Mononuclear cell (primary cell): ENCODE measurements around the gene PLCH2. TPM values are rescaled to one million over a fixed set of nuclear protein-coding genes. Genes with fewer than 3 reads are reported as not detected.

ENCODE experiments used
- H3K27me3 ChIP-seq: 2 replicates; pipeline ENCODE4 v1.6.0; 2011; ENCODE audit warnings: low read length, control low read depth; ENCODE audit not compliant: insufficient read depth
- H3K4me1 ChIP-seq: 2 replicates; pipeline ENCODE4 v1.5.1; 2011; ENCODE audit warnings: mild to moderate bottlenecking, low read length, control low read depth; ENCODE audit not compliant: insufficient read depth
- H3K4me3 ChIP-seq: 2 replicates; pipeline ENCODE4 v1.5.1; 2011; ENCODE audit warnings: mild to moderate bottlenecking, low read length, moderate library complexity
- H3K9me3 ChIP-seq: 2 replicates; pipeline ENCODE4 v1.5.1; 2011; ENCODE audit warnings: low read depth, mild to moderate bottlenecking, control low read depth, low read length
- total RNA-seq: library from RNA; depleted of rRNA; stranded (reverse); fragments of >200 nt; gene quantifications from one replicate; pipeline ENCODE4 v1.2.3, GENCODE V29; 2012

PLCH2 gene
- total RNA-seq, 1 donor, result 4.7 TPM

DNA sequence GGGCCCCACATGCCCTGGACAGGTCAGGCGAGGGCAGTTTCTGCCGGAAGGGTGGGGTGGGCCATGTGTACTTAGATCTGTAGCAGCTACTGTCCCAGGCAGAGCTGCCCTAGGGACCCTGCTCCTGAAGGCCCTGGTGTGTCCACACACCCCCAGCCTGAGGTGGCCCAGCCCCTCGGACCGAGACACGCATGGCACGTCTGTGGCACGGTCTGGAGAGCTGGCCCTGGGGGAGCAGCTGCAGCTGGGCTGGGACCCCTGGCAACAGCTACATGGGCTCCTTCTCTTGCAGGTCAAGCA lies 25.7 kb downstream of the PLCH2 start:
- Histone ChIP-seq H3K27me3 (no peaks in the 10 kb centered on the region), H3K9me3 (no peaks in the 10 kb centered on the region), H3K4me1 (peaks cover 20% of the 10 kb centered on the region), H3K4me3 (no peak overlapping the region)

DNA sequence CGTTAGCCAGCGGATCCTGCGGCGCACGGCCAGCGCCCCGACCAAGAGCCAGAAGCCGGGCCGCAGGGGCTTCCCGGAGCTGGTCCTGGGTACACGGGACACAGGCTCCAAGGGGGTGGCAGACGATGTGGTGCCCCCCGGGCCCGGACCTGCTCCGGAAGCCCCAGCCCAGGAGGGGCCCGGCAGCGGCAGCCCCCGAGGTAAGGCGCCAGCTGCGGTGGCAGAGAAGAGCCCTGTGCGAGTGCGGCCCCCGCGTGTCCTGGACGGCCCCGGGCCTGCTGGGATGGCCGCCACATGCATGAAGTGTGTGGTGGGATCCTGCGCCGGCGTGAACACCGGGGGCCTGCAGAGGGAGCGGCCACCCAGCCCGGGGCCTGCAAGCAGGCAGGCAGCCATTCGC lies 26.1 kb downstream of the PLCH2 start:
- peaks cover 17% of the 10 kb centered on the region for H3K4me1 ChIP-seq

DNA sequence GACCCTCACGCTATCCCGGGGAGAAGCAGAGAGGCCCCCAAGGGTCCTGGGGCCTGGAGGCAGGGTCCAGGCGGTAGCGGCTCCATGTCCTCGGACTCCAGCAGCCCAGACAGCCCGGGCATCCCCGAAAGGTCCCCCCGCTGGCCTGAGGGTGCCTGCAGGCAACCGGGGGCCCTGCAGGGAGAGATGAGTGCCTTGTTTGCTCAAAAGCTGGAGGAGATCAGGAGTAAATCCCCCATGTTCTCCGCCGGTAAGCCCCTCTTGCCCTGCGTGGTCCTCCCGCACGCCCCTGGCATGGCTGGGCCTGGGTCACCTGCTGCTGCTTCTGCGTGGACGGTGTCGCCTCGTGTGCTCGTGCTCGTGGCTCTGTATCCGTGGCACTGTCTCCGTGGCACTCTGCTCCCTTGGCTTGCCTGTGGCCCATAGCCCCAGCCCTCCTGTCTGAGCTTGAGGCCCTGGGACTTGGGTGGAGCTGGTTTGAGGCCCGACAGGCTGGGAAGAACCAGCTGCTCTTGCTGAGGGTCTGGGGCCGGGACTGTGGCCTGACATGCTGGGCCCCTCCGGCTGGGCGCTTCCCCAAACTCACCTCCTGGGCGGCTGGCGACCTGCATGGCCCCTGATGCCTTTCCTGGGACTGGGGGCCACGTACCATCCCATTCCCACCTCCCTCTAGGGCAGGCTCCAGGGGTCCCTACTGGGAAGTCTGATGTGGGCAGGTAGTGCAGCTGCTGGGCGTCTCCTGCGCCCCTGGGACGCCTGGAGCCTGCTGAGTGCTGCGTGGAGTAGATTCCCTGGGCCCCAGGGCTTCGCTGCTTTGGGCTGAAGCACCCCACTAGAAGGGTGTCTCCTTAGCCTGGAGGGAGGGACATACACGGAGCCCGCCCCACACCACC lies 26.8 kb downstream of the PLCH2 start:
- H3K9me3 ChIP-seq, result no peaks in the 10 kb centered on the region
- H3K4me1 ChIP-seq, result peaks cover 17% of the 10 kb centered on the region
- no peaks in the 10 kb centered on the region for H3K27me3 ChIP-seq
- no peak overlapping the region for H3K4me3 ChIP-seq

More for the DNA sequence above, 26.1 kb downstream of the PLCH2 start:
- Histone ChIP-seq H3K9me3 (no peaks in the 10 kb centered on the region), H3K27me3 (no peaks in the 10 kb centered on the region), H3K4me3 (no peak overlapping the region)

DNA sequence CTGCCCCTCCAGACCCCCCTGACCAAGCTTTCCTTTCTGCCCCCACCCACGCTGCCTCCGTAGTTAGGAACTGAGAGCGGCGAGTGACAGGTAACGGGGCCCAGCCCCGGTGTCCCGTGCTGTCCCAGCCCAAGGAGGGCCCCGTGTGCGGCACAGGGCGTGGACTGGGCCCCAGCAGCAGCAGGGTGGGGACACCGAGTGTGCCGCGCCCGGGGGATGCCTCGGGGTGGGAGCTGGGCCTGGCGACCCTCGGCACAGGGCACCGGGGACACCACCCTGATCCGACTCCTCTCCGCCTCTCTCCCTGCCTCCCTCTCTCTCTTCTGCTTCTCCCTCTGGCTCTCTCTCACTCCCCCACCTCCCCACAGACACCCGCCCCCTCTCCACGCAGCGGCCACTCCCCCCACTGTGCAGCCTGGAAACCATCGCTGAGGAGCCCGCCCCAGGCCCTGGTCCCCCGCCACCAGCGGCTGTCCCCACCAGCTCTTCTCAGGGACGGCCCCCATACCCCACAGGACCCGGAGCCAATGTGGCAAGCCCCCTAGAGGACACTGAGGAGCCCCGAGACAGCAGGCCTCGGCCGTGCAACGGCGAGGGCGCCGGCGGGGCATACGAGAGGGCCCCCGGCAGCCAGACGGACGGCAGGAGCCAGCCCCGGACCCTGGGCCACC lies 27.6 kb downstream of the PLCH2 start:
- H3K9me3 ChIP-seq, result no peaks in the 10 kb centered on the region
- H3K27me3 ChIP-seq, result no peaks in the 10 kb centered on the region
- H3K4me1 ChIP-seq, result peaks cover 17% of the 10 kb centered on the region
- H3K4me3 ChIP-seq, result no peak overlapping the region

DNA sequence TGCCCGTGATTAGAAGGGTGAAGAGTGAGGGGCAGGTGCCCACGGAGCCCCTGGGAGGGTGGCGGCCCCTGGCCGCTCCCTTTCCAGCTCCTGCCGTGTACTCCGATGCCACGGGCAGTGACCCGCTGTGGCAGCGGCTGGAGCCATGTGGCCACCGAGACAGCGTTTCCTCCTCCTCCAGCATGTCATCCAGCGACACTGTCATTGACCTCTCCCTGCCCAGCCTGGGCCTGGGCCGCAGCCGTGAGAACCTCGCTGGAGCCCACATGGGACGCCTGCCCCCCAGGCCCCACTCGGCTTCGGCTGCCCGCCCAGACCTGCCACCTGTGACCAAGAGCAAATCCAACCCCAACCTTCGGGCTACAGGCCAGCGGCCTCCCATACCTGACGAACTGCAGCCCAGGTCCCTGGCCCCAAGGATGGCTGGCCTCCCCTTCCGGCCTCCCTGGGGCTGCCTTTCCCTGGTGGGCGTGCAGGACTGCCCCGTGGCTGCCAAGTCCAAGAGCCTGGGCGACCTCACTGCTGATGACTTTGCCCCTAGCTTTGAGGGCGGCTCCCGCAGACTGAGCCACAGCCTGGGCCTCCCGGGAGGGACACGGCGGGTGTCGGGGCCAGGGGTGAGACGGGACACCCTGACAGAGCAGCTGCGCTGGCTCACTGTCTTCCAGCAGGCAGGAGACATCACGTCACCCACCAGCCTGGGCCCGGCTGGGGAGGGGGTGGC lies 28.3 kb downstream of the PLCH2 start:
- Histone ChIP-seq H3K9me3 (no peaks in the 10 kb centered on the region), H3K4me1 (peaks cover 12% of the 10 kb centered on the region), H3K4me3 (no peak overlapping the region), H3K27me3 (no peaks in the 10 kb centered on the region)

DNA sequence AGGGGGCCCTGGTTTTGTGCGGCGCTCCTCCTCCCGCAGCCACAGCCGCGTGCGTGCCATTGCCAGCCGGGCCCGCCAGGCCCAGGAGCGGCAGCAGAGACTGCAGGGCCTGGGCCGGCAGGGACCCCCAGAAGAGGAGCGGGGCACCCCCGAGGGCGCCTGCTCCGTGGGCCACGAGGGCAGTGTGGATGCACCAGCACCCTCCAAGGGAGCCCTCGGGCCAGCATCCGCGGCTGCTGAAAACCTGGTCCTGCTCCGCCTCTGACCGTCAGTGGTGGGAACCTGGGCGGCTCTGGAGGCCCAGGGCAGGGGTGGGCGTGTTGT lies 28.8 kb downstream of the PLCH2 start:
- Histone ChIP-seq H3K9me3 (no peaks in the 10 kb centered on the region), H3K4me1 (peaks cover 7% of the 10 kb centered on the region)

DNA sequence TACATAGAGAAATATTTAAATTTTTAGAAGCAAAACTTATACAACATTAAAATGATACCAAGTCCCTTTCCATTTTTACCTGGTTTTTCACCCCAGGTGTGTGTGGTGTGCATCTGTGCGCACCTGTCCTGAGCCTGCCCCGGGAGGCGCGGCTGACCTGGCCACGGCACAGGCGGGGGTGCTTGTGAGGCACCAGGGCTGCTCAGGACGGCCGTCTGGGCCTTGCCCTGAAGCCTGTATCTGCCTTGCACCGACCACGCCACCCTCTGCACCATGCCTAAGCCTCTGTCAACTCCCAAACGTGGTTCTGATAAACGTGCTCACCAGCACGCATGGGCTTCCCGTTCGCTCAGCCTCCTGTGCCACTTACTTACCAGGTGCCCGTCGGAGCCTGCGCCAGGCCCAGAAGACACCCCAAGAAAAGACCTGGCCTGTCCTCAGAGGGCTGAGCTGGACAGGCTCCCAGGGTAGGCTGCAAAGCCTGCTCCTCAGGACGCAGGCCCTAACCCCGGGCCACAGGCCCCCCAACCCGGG lies 29.4 kb downstream of the PLCH2 start:
- Histone ChIP-seq H3K4me1 (peaks cover under 1% of the 10 kb centered on the region), H3K27me3 (no peaks in the 10 kb centered on the region), H3K4me3 (no peak overlapping the region), H3K9me3 (no peaks in the 10 kb centered on the region)

More for the DNA sequence above, 28.8 kb downstream of the PLCH2 start:
- no peaks in the 10 kb centered on the region for H3K27me3 ChIP-seq
- H3K4me3 ChIP-seq, result no peak overlapping the region

DNA sequence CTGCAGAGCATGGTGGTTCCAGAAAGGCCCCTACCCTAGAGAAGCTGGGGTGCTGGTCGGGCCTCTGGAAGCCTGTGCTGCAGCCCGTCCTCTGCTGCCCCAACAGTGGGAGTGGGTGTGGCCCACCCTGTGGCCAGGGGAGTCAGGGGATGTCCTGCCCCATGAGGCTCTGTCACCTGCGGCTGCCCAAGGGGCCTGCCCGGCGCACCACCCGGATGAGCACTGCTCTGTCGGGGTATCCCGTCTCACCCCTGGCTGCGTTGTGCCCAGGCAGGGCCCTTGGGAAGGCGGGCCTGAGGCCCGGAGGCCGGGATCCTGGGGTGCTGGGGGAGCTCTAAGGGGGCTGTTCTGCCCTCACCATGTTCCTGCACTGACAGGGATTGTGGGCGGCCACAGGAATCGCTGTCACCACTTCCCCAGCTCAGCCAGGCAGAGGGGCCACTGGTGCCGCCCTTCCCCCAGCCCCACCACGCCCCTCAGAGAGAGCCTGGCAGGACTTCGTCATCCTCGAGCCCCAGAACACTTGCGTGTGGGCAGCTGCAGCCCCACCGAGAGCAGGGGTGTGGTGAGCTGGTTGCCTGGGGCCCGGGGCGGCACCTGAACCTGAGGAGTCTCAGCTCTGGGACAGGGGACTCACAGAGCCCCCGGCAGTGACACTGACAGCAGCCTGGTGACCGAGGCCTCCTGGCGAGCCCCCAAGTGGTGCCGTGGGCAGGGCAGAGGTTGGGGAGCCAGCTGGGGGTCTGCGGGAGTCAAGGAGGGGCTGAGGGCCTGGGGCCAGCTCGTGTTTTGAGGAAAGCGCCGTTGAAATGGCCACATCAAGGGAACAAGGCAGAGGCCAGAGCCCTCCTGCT lies 30.1 kb downstream of the PLCH2 start:
- Histone ChIP-seq H3K9me3 (no peaks in the 10 kb centered on the region), H3K4me3 (no peak overlapping the region)

DNA sequence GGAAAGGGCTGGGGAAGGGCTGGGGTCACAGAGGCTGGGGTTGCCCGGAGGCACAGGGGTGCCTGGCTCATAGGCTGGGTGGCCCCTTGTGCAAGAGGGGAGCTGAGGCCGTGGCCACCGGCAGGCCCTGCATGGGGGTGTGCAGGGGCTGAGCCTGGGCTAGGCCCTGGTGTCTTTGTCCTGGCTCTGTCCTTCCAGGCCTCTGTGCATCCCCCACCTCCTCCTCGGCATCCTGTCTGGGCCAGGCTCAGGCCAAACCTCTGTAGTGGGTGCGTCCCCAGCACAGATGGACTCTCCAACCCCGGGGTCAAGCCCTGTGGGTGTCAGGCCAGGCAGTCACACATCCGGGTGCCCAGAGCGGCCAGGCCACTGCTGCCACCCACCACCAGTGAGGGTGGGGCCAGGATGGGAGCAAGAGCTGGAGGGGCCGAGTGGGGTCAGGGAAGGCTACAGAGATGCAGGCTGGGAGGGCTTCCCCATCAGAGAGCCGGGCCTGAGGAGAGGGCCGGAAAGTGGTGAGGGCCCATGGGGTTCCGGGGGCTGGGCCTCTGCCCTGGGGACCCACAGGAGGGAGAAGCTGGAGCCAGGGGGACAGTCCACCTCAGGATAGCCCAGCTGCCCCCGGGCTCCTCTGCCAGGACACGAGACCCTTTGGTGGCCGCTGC lies 30.9 kb downstream of the PLCH2 start:
- Histone ChIP-seq H3K27me3 (no peaks in the 10 kb centered on the region), H3K4me1 (no peaks in the 10 kb centered on the region), H3K4me3 (no peak overlapping the region), H3K9me3 (no peaks in the 10 kb centered on the region)

More for the DNA sequence above, 30.1 kb downstream of the PLCH2 start:
- Histone ChIP-seq H3K4me1 (no peaks in the 10 kb centered on the region), H3K27me3 (no peaks in the 10 kb centered on the region)

DNA sequence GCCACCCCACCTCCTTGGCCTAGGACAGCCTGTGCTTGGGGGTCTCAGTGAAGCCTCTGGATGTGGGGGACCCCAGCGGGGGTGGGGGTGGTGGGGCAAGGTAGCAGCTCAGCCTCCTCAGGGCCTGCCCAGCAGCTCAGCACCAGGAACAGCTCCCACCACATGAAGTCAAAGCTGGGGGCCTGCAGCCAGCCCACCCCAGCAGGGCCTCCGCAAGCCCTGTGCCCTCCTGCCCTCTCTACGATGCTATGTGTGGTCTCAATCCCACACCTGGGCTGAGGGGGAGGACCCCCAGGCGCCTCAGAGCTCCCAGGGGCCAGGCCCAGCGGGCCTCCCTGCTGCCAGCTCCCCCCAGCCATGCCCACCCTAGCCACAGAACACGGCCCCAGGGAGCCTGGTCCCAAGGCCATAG lies 31.7 kb downstream of the PLCH2 start:
- Histone ChIP-seq H3K9me3 (no peaks in the 10 kb centered on the region), H3K4me3 (no peak overlapping the region), H3K27me3 (no peaks in the 10 kb centered on the region), H3K4me1 (no peaks in the 10 kb centered on the region)

DNA sequence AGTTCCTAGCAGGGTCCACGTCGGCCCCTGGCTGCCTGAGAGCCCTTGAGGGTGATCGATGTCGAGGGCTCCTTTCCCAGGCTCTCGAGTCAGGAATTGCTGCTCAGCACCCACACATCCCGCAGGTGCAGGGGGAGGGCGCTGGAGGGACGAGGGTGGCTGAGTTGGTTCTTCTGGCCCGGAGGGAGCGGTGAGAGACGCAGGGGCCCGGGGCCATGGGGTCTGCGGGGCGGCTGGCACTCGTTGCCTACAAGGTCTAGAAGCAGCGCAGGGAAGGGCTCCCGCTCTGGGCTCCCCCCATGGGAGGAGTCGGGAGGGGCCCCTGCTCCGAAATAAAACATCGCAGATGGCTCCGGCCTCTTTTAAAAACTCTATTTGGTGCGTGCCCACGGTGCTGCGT lies 32.1 kb downstream of the PLCH2 start:
- H3K4me1 ChIP-seq, result no peaks in the 10 kb centered on the region
- H3K9me3 ChIP-seq, result no peaks in the 10 kb centered on the region
- no peaks in the 10 kb centered on the region for H3K27me3 ChIP-seq
- H3K4me3 ChIP-seq, result no peak overlapping the region

DNA sequence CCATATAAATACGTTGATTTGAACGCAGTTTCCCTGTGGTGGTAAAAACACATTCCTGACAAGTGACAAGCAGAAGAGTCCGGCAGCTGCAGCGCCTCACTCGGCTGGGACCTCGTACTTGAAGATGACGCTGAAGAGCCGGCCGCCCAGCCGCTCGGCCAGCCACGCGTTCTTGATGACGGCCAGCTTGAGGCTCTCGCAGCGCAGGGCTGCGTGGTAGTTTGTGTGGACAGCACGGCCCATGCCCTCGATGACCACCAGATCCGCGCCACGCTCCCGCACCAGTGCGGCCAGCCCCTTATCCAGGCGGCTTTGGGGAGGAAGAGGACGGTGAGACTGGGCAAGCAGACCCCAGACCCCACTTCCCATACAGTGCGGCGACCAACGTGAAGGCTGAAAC lies 32.7 kb downstream of the PLCH2 start:
- Histone ChIP-seq H3K27me3 (no peaks in the 10 kb centered on the region), H3K4me1 (no peaks in the 10 kb centered on the region), H3K9me3 (no peaks in the 10 kb centered on the region), H3K4me3 (no peak overlapping the region)

DNA sequence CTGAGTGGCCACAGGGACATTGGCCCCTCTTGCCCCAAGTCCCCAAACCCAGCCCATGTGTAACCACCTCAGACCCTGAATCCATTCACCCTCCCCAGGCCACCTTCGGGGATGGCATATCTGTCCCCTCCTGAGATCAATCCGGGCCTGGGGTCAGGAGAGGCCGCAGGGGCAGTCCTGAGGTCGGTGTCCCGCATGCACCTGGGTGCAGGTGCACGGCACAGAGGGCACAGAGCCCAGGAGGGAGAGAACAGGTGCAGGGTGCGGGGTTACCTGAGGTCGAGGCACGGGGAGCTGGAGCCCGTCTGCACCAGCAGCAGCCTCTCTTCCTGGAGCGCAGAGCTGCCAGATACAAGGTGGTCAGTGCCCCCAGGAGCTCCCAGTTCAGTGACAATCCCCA lies 33.5 kb downstream of the PLCH2 start:
- no peaks in the 10 kb centered on the region for H3K9me3 ChIP-seq

More for the DNA sequence above, 33.5 kb downstream of the PLCH2 start:
- no peaks in the 10 kb centered on the region for H3K4me1 ChIP-seq
- no peaks in the 10 kb centered on the region for H3K27me3 ChIP-seq
- H3K4me3 ChIP-seq, result no peak overlapping the region
